ENCODE measurements around the gene IL1RL2. TPM values are rescaled to one million over a fixed set of nuclear protein-coding genes. Genes with fewer than 3 reads are reported as not detected.

Gene IL1RL2
- total RNA-seq, 4 donors from 2014 or later = 0.40 to 0.87 (median 0.47) TPM; not detected in 1

GRCh38 chr2:102171946-102172345 lies 14.9 kb upstream of the IL1RL2 start:
- Histone ChIP-seq H3K4me3 (no peak overlapping the region), H3K4me1 (no peaks in the 10 kb centered on the region), H3K36me3 (peaks cover 4 to 87% of the 10 kb centered on the region in 2 donors), H3K9me3 (no peaks in the 10 kb centered on the region), H3K27me3 (no peaks in the 10 kb centered on the region), H3K27ac (no peak overlapping the region)
- TF ChIP-seq POLR2A (IDR thresholded peaks at IDR 0.05) (no peak), EP300 (IDR thresholded peaks at IDR 0.05) (no peak), CTCF (IDR thresholded peaks at IDR 0.05) (no peak), POLR2AphosphoS5 (IDR thresholded peaks at IDR 0.05) (no peak)
- WGBS, 2 donors (ENCODE audit: low coverage in 1 of 2) = 91 to 97% methylated on average over 5 of the region's 5 CpGs
- ATAC-seq = no peak

- 79 to 86% methylated on average over 2 to 3 of the region's 3 CpGs for WGBS, 2 donors (ENCODE audit: low coverage in 1 of 2)
- TF ChIP-seq EP300 (IDR thresholded peaks at IDR 0.05) (no peak), POLR2A (IDR thresholded peaks at IDR 0.05) (no peak), POLR2AphosphoS5 (IDR thresholded peaks at IDR 0.05) (no peak), CTCF (IDR thresholded peaks at IDR 0.05) (no peak)
- ATAC-seq = no peak
Measured at GRCh38 chr2:102172745-102173144, 14.1 kb upstream of the IL1RL2 start.

GRCh38 chr2:102176172-102176571 lies 10.7 kb upstream of the IL1RL2 start:
- Histone ChIP-seq H3K36me3 (peaks cover 0 to 67% of the 10 kb centered on the region in 2 donors), H3K4me3 (no peak overlapping the region), H3K27ac (no peak overlapping the region), H3K4me1 (no peaks in the 10 kb centered on the region), H3K27me3 (no peaks in the 10 kb centered on the region), H3K9me3 (no peaks in the 10 kb centered on the region)
- no peak for ATAC-seq
- no peak for TF ChIP-seq POLR2A (IDR thresholded peaks at IDR 0.05)
- no peak for TF ChIP-seq POLR2AphosphoS5 (IDR thresholded peaks at IDR 0.05)
- TF ChIP-seq EP300 (IDR thresholded peaks at IDR 0.05) = no peak
- TF ChIP-seq CTCF (IDR thresholded peaks at IDR 0.05) = no peak
- 91 to 94% methylated on average over 2 to 3 of the region's 3 CpGs for WGBS, 2 donors (ENCODE audit: low coverage in 1 of 2)

More at GRCh38 chr2:102172745-102173144, 14.1 kb upstream of the IL1RL2 start:
- H3K4me1 ChIP-seq = no peaks in the 10 kb centered on the region
- no peaks in the 10 kb centered on the region for H3K9me3 ChIP-seq
- H3K27ac ChIP-seq = no peak overlapping the region
- no peak overlapping the region for H3K4me3 ChIP-seq
- no peaks in the 10 kb centered on the region for H3K27me3 ChIP-seq
- peaks cover 4 to 95% of the 10 kb centered on the region in 2 donors for H3K36me3 ChIP-seq

- H3K36me3 ChIP-seq = peaks cover 0 to 49% of the 10 kb centered on the region in 2 donors
- no peaks in the 10 kb centered on the region for H3K9me3 ChIP-seq
- ATAC-seq = no peak
- TF ChIP-seq EP300 (IDR thresholded peaks at IDR 0.05) (no peak), POLR2A (IDR thresholded peaks at IDR 0.05) (no peak), POLR2AphosphoS5 (IDR thresholded peaks at IDR 0.05) (no peak)
- H3K27me3 ChIP-seq = no peaks in the 10 kb centered on the region
- H3K4me1 ChIP-seq = no peaks in the 10 kb centered on the region
- no peak overlapping the region for H3K27ac ChIP-seq
- WGBS, 2 donors (ENCODE audit: low coverage in 1 of 2) = 78 to 83% methylated on average over 7 of the region's 7 CpGs
- H3K4me3 ChIP-seq = no peak overlapping the region
Measured at GRCh38 chr2:102177814-102178478, 8.9 kb upstream of the IL1RL2 start.

GRCh38 chr2:102179061-102179460 lies 7.8 kb upstream of the IL1RL2 start:
- no peak for ATAC-seq
- no peak for TF ChIP-seq POLR2AphosphoS5 (IDR thresholded peaks at IDR 0.05)
- TF ChIP-seq CTCF (IDR thresholded peaks at IDR 0.05) = no peak
- TF ChIP-seq POLR2A (IDR thresholded peaks at IDR 0.05) = no peak
- TF ChIP-seq EP300 (IDR thresholded peaks at IDR 0.05) = no peak
- Histone ChIP-seq H3K4me1 (no peaks in the 10 kb centered on the region), H3K9me3 (no peaks in the 10 kb centered on the region), H3K36me3 (peaks cover 0 to 39% of the 10 kb centered on the region in 2 donors), H3K27ac (no peak overlapping the region), H3K27me3 (peaks cover 9% of the 10 kb centered on the region), H3K4me3 (no peak overlapping the region)
- 54 to 67% methylated on average over 3 of the region's 3 CpGs for WGBS, 2 donors (ENCODE audit: low coverage in 1 of 2)

All from gastroesophageal sphincter (tissue), 4 donors.